HepG2 (cell line): ENCODE data around the gene RBM28. TPM values are rescaled to one million over a fixed set of nuclear protein-coding genes. Genes with fewer than 3 reads are reported as not detected.

ENCODE experiments used
- ATAC-seq: fragments of 200-7000 bp; cut with Tn5 transposase; 3 replicates; pipeline ENCODE4 v1.9.1; 2020; ENCODE audit warnings: mild to moderate bottlenecking, moderate library complexity
- BruUV-seq: library from RNA; stranded (reverse); fragments of 400-500 nt; replicated peaks from 2 replicates; lab custom pipeline; 2021; lab: Mats Ljungman, UMichigan
- CTCF ChIA-PET: fragments of 300-600 bp; formaldehyde crosslinking; extraction: SDS; loops from one replicate; lab custom pipeline; 2021; ENCODE audit warnings: low total read pairs, inconsistent platforms, low intra/inter-chr PET ratio; lab: Yijun Ruan, JAX
- POLR2A ChIA-PET: fragments of 350-600 bp; sonication (Branson Sonifier 250); formaldehyde crosslinking; loops from one replicate; lab custom pipeline; 2020; ENCODE audit warnings: antibody characterized with exemption, inconsistent platforms; lab: Yijun Ruan, JAX
- DNase-seq: peaks from one replicate; pipeline ENCODE4 v3.0.0-alpha.2; 2015; ENCODE audit warnings: low spot score
- FAIRE-seq: peaks from 3 replicates; lab custom pipeline; 2011; peaks lifted over from hg19 to GRCh38; lab: Jason Lieb, UNC
- H2AFZ ChIP-seq: one replicate; pipeline ENCODE4 v1.6.1; 2011; ENCODE audit warnings: low read length, inconsistent platforms
- H3K27ac ChIP-seq: fragments of 300-600 bp; 3 replicates; pipeline ENCODE4 v1.8.0; 2011; ENCODE audit warnings: mixed run types, mild to moderate bottlenecking, mixed read lengths, low read length, inconsistent platforms; ENCODE audit not compliant: insufficient read depth; ENCODE audit errors: extremely low read length
- H3K27me3 ChIP-seq, 2 experiments: fragments of 200-600 bp in 1 of 2; 2 replicates in 1 of 2; 3 replicates in 1 of 2; pipeline versions ENCODE4 v1.6.0 to v1.8.0; 2011; ENCODE audit warnings: low read length in 2 of 2, mild to moderate bottlenecking in 2 of 2, moderate library complexity in 2 of 2, inconsistent platforms in 1 of 2; ENCODE audit not compliant: insufficient read depth in 2 of 2, control insufficient read depth in 1 of 2
- H3K36me3 ChIP-seq, 2 experiments: fragments of 200-600 bp in 1 of 2; replicated peaks in 1 of 2; 2 replicates in 1 of 2; 3 replicates in 1 of 2; pipeline versions ENCODE4 v1.5.1 to v1.8.0; 2011; ENCODE audit warnings: low read length in 2 of 2, inconsistent platforms in 1 of 2; ENCODE audit not compliant: insufficient read depth in 2 of 2, control insufficient read depth in 1 of 2
- H3K4me1 ChIP-seq: 2 replicates; pipeline ENCODE4 v1.5.1; 2012; ENCODE audit warnings: low read length, inconsistent platforms; ENCODE audit not compliant: insufficient read depth
- H3K4me2 ChIP-seq: 2 replicates; pipeline ENCODE4 v1.6.0; 2011; ENCODE audit warnings: low read depth, low read length, inconsistent platforms
- H3K4me3 ChIP-seq, 3 experiments: fragments of 200-600 bp in 1 of 3; sonication (generic), shearing (Covaris generic) in 1 of 3; replicated peaks in 1 of 3; 2 replicates each; pipeline ENCODE4 v1.5.1; 2011 to 2016; ENCODE audit warnings: low read length in 3 of 3, inconsistent platforms in 2 of 3, low read depth in 2 of 3, mild to moderate bottlenecking in 2 of 3, control low read depth in 1 of 3, mixed read lengths in 1 of 3; ENCODE audit not compliant: insufficient read depth in 1 of 3
- H3K79me2 ChIP-seq: one replicate; pipeline ENCODE4 v1.6.1; 2011; ENCODE audit warnings: low read length, inconsistent platforms; ENCODE audit not compliant: insufficient read depth
- H3K9ac ChIP-seq: 2 replicates; pipeline ENCODE4 v1.6.0; 2011; ENCODE audit warnings: mild to moderate bottlenecking, low read depth, low read length, inconsistent platforms; ENCODE audit not compliant: insufficient read depth
- H3K9me3 ChIP-seq: 2 replicates; pipeline ENCODE4 v1.5.1; 2012; ENCODE audit warnings: mild to moderate bottlenecking, low read length
- H4K20me1 ChIP-seq: 2 replicates; pipeline ENCODE4 v1.6.0; 2011; ENCODE audit warnings: inconsistent platforms, mild to moderate bottlenecking, low read length, moderate library complexity; ENCODE audit not compliant: insufficient read depth
- CBFB ChIP-seq: sonication (generic); formaldehyde crosslinking; IDR thresholded peaks from 2 replicates; pipeline ENCODE4 v1.4.0; 2020; ENCODE audit warnings: missing genetic modification reagents
- EED ChIP-seq: sonication (generic); formaldehyde crosslinking; IDR thresholded peaks from 2 replicates; pipeline ENCODE4 v1.5.0; 2020; ENCODE audit warnings: mild to moderate bottlenecking, missing genetic modification reagents
- ERF ChIP-seq: IDR thresholded peaks from 2 replicates; pipeline ENCODE4 v1.6.1; 2018; ENCODE audit warnings: missing biosample characterization, missing genetic modification reagents
- KAT2B ChIP-seq: fragments of 150-350 bp; IDR thresholded peaks from 2 replicates; pipeline ENCODE4 v1.6.1; 2014; ENCODE audit warnings: low read depth, low read length, borderline replicate concordance
- KMT2A ChIP-seq: sonication (generic); formaldehyde crosslinking; IDR thresholded peaks from 2 replicates; pipeline ENCODE4 v1.4.0; 2020; ENCODE audit warnings: missing genetic modification reagents
- MAZ ChIP-seq, 2 experiments: sonication (generic) in 1 of 2; formaldehyde crosslinking in 1 of 2; IDR thresholded peaks; 2 replicates each; pipeline versions ENCODE4 v1.5.0 to v1.6.1; 2012 to 2020; ENCODE audit warnings: low read depth in 2 of 2, mild to moderate bottlenecking in 2 of 2, borderline replicate concordance in 1 of 2, improper control_type of control experiment in 1 of 2, low read length in 1 of 2, missing genetic modification reagents in 1 of 2, moderate library complexity in 1 of 2
- NPAS2 ChIP-seq: sonication (generic); formaldehyde crosslinking; IDR thresholded peaks from 2 replicates; pipeline ENCODE4 v1.8.0; 2022; ENCODE audit warnings: mild to moderate bottlenecking, missing genetic modification reagents, borderline replicate concordance
- NR2F2 ChIP-seq: IDR thresholded peaks from 2 replicates; pipeline ENCODE4 v1.6.1; 2012; ENCODE audit warnings: low read depth, inconsistent platforms, borderline replicate concordance
- SMAD3 ChIP-seq: sonication (generic); formaldehyde crosslinking; IDR thresholded peaks from 2 replicates; pipeline ENCODE4 v1.4.0; 2020; ENCODE audit warnings: missing genetic modification reagents
- SOX13 ChIP-seq, 3 experiments: fragments of 450-650 bp in 1 of 3; sonication (generic) in 1 of 3; formaldehyde crosslinking in 1 of 3; IDR thresholded peaks in 2 of 3; conservative IDR thresholded peaks in 1 of 3; 2 replicates each; pipeline versions ENCODE4 v1.5.0 to v1.6.1; 2016 to 2020; ENCODE audit warnings: antibody characterized with exemption in 1 of 3, mild to moderate bottlenecking in 1 of 3, missing compliant biosample characterization in 1 of 3, missing genetic modification reagents in 1 of 3, moderate library complexity in 1 of 3
- TAF15 ChIP-seq: fragments of 200-400 bp; formaldehyde crosslinking; IDR thresholded peaks from one replicate; pipeline ENCODE4 v1.6.1; 2018; ENCODE audit warnings: mild to moderate bottlenecking, low read depth, low read length; ENCODE audit not compliant: poor library complexity, severe bottlenecking
- ZMYM2 ChIP-seq: sonication (generic); formaldehyde crosslinking; IDR thresholded peaks from 2 replicates; pipeline ENCODE4 v1.8.0; 2022; ENCODE audit warnings: mild to moderate bottlenecking, missing genetic modification reagents
- ZNF773 ChIP-seq: sonication (generic); formaldehyde crosslinking; IDR thresholded peaks from 2 replicates; pipeline ENCODE4 v1.4.0; 2020; ENCODE audit warnings: missing genetic modification reagents, borderline replicate concordance
- ZNF83 ChIP-seq: sonication (generic); formaldehyde crosslinking; IDR thresholded peaks from 2 replicates; pipeline ENCODE4 v1.4.0; 2020; ENCODE audit warnings: missing genetic modification reagents, mild to moderate bottlenecking, borderline replicate concordance
- WGBS: methylation state at CpG from one replicate; pipeline ENCODE4 v1.1.6; 2017; ENCODE audit warnings: low lambda C conversion rate; 5-methylcytosine and 5-hydroxymethylcytosine counted together
- in situ Hi-C: cut with HindIII; loops from 2 replicates; pipeline ENCODE4 v1.10.0; 2017; ENCODE audit warnings: low pct_unique_long_range_greater_than_20kb; ENCODE audit not compliant: extremely low pct_ligation_motif_present
- intact Hi-C: fragments of 100-400 bp; cut with micrococcal nuclease; formaldehyde crosslinking; loops from one replicate; pipeline ENCODE4 v1.10.0; 2022; ENCODE audit not compliant: unreplicated experiment
- polyA plus RNA-seq, 8 experiments: library from polyadenylated mRNA; depleted of rRNA in 3 of 8; stranded (reverse) in 7 of 8; unstranded in 1 of 8; fragments of >200 nt; fragmentation: Illumina TruSeq in 4 of 8; extraction: Trizol in 4 of 8; gene quantifications; 2 replicates each; pipeline versions ENCODE4 v1.2.1 to v1.2.3, GENCODE V29; 2011 to 2016; ENCODE audit warnings: low read depth in 4 of 8, missing spikeins in 1 of 8, mixed read lengths in 1 of 8; ENCODE audit not compliant: insufficient read depth in 1 of 8
- total RNA-seq, 5 experiments: library from RNA; depleted of rRNA; stranded (reverse); fragments of >200 nt; fragmentation: Illumina TruSeq; extraction: Trizol; gene quantifications; 2 replicates each; pipeline ENCODE4 v1.2.3, GENCODE V29; 2016; ENCODE audit warnings: low read depth in 1 of 5
- TF ChIP-seq, protein P1 (sequence below): sonication (generic); formaldehyde crosslinking; IDR thresholded peaks from 2 replicates; pipeline ENCODE4 v1.4.0; 2020; ENCODE audit warnings: missing genetic modification reagents
- TF ChIP-seq, protein P2 (sequence below): IDR thresholded peaks from 2 replicates; pipeline ENCODE4 v1.6.1; 2016; ENCODE audit warnings: low read depth, borderline replicate concordance
- TF ChIP-seq, protein P3 (sequence below): sonication (generic); formaldehyde crosslinking; IDR thresholded peaks from 2 replicates; pipeline ENCODE4 v1.4.0; 2020; ENCODE audit warnings: low read depth, mild to moderate bottlenecking, missing genetic modification reagents
- TF ChIP-seq, protein P4 (sequence below): sonication (generic); formaldehyde crosslinking; IDR thresholded peaks from 2 replicates; pipeline ENCODE4 v1.4.0; 2020; ENCODE audit warnings: missing genetic modification reagents, borderline replicate concordance

RBM28 gene
- total and polyA plus RNA-seq, 2 of the 13 experiments (the other 11 are each of a cell fraction or from before 2014, with no cell fraction given), result 20.5 to 49.0 TPM

DNA sequence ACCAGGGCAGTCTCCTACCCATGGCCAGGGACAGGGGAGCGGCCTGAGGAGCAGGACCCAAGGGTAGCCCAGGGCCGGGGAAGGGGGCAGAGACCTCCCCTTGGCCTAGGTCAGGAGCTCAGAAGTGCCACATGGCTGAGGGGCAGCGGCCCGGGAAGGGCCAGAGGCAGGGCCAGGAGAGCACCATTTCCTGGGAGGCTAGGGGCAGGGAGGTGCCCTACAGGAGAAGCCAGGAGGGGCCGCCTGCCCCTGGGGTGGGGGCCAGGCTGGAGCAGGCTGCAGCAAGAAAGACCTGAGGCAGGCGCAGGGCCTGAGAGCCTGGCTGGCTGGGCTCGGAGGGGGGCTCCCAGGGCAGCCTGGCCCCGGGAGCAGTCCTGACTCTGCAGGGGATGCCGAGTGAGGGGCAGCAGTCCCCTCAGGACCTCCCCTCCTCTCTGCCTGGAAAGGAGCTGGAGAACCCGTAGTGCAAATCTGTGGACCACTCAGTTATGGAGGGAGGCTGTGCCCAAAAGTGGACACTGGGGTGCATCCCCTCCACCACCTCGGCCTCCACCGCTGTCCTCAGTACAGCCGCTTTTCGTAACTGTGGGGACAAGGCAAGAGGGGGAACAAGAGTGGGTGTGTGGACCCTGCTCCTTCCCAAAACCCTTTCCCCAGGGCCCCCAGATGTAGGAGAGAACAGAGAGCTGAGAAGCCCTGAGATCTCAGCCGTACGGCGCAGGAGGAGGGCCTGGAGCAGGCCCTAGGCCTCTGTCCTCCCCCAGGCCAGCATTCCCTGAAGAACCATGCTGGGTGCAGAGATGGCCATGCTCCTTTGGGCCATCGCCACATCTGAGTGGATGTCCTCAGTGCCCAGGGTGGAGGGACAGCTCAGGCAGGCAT is 49.0 kb upstream of the RBM28 start:
- Histone ChIP-seq H4K20me1 (no peaks in the 10 kb centered on the region), H3K4me3 (no peak overlapping the region), H3K9me3 (no peaks in the 10 kb centered on the region), H3K27me3 (0 out of 5 replicates have a peak, but pooled peaks cover 1 to 5% of the 10 kb centered on the region in 2 experiments), H3K4me2 (no peak overlapping the region), H3K36me3 (peaks cover 9 to 14% of the 10 kb centered on the region in 2 experiments; a peak in 3 of 5 replicates), H2AFZ (no peak overlapping the region), H3K9ac (no peak overlapping the region), H3K27ac (no peak overlapping the region), H3K4me1 (peaks cover 4% of the 10 kb centered on the region), H3K79me2 (no peaks in the 10 kb centered on the region)
- intact Hi-C loops, result no loop called here
- 100% methylated on average over 11 of the region's 18 CpGs for WGBS
- ChIA-PET POLR2A (no interaction called here), CTCF (no interaction called here)
- in situ Hi-C loops, result no loop called here
- BruUV-seq, result no TSS peak
- no peak for FAIRE-seq
- ATAC-seq, result no peak
- no peak for DNase-seq
- TF ChIP-seq TAF15, result no peak
- TF ChIP-seq, protein P1, sequence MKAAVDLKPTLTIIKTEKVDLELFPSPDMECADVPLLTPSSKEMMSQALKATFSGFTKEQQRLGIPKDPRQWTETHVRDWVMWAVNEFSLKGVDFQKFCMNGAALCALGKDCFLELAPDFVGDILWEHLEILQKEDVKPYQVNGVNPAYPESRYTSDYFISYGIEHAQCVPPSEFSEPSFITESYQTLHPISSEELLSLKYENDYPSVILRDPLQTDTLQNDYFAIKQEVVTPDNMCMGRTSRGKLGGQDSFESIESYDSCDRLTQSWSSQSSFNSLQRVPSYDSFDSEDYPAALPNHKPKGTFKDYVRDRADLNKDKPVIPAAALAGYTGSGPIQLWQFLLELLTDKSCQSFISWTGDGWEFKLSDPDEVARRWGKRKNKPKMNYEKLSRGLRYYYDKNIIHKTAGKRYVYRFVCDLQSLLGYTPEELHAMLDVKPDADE (CRISPR knock-in tag), result no peak
- no peak for TF ChIP-seq NPAS2 (CRISPR knock-in tag)
- TF ChIP-seq SOX13 (IDR thresholded peaks at IDR 0.05), result no peak
- no peak for TF ChIP-seq SOX13 (CRISPR knock-in tag; conservative IDR thresholded peaks at IDR 0.05 in 1 of 2, IDR thresholded peaks at IDR 0.05 in 1 of 2)
- TF ChIP-seq, protein P2, sequence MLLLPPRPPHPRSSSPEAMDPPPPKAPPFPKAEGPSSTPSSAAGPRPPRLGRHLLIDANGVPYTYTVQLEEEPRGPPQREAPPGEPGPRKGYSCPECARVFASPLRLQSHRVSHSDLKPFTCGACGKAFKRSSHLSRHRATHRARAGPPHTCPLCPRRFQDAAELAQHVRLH (CRISPR knock-in tag), result no peak
- no peak for TF ChIP-seq KAT2B
- TF ChIP-seq ZNF83 (CRISPR knock-in tag), result no peak
- no peak for TF ChIP-seq KMT2A (CRISPR knock-in tag)
- TF ChIP-seq, protein P3, sequence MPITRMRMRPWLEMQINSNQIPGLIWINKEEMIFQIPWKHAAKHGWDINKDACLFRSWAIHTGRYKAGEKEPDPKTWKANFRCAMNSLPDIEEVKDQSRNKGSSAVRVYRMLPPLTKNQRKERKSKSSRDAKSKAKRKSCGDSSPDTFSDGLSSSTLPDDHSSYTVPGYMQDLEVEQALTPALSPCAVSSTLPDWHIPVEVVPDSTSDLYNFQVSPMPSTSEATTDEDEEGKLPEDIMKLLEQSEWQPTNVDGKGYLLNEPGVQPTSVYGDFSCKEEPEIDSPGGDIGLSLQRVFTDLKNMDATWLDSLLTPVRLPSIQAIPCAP, result no peak
- TF ChIP-seq ERF (CRISPR knock-in tag), result no peak
- TF ChIP-seq ZMYM2 (CRISPR knock-in tag), result no peak
- TF ChIP-seq EED (CRISPR knock-in tag), result no peak
- TF ChIP-seq, protein P4, sequence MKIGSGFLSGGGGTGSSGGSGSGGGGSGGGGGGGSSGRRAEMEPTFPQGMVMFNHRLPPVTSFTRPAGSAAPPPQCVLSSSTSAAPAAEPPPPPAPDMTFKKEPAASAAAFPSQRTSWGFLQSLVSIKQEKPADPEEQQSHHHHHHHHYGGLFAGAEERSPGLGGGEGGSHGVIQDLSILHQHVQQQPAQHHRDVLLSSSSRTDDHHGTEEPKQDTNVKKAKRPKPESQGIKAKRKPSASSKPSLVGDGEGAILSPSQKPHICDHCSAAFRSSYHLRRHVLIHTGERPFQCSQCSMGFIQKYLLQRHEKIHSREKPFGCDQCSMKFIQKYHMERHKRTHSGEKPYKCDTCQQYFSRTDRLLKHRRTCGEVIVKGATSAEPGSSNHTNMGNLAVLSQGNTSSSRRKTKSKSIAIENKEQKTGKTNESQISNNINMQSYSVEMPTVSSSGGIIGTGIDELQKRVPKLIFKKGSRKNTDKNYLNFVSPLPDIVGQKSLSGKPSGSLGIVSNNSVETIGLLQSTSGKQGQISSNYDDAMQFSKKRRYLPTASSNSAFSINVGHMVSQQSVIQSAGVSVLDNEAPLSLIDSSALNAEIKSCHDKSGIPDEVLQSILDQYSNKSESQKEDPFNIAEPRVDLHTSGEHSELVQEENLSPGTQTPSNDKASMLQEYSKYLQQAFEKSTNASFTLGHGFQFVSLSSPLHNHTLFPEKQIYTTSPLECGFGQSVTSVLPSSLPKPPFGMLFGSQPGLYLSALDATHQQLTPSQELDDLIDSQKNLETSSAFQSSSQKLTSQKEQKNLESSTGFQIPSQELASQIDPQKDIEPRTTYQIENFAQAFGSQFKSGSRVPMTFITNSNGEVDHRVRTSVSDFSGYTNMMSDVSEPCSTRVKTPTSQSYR (CRISPR knock-in tag), result no peak
- no peak for TF ChIP-seq ZNF773 (CRISPR knock-in tag)
- no peak for TF ChIP-seq NR2F2
- no peak for TF ChIP-seq MAZ (IDR thresholded peaks at IDR 0.05; ENCODE audit: borderline replicate concordance, low read depth, low read length)
- TF ChIP-seq MAZ (CRISPR knock-in tag; IDR thresholded peaks at IDR 0.05; ENCODE audit: low read depth), result no peak
- no peak for TF ChIP-seq SMAD3 (CRISPR knock-in tag)
- TF ChIP-seq CBFB (CRISPR knock-in tag), result no peak
